Peyer's patch (tissue), 4 donors: ENCODE data around the gene PAQR6.

Experiments
- POLR2A ChIP-seq, 2 donors: fragments of 450-650 bp; IDR thresholded peaks; one replicate each; pipeline ENCODE4 v1.5.1; 2017; ENCODE audit warnings: antibody characterized with exemption in 2 of 2, mild to moderate bottlenecking in 2 of 2, moderate library complexity in 2 of 2
- TF ChIP-seq, protein P1 (sequence below), 6 experiments: fragments of 450-650 bp in 4 of 6; fragments of 200-600 bp in 2 of 6; sonication (generic) in 1 of 6; IDR thresholded peaks; one replicate each; pipeline ENCODE4 v1.5.1; 2017 to 2019; ENCODE audit warnings: antibody characterized with exemption in 6 of 6, mild to moderate bottlenecking in 3 of 6, moderate library complexity in 1 of 6

DNA sequence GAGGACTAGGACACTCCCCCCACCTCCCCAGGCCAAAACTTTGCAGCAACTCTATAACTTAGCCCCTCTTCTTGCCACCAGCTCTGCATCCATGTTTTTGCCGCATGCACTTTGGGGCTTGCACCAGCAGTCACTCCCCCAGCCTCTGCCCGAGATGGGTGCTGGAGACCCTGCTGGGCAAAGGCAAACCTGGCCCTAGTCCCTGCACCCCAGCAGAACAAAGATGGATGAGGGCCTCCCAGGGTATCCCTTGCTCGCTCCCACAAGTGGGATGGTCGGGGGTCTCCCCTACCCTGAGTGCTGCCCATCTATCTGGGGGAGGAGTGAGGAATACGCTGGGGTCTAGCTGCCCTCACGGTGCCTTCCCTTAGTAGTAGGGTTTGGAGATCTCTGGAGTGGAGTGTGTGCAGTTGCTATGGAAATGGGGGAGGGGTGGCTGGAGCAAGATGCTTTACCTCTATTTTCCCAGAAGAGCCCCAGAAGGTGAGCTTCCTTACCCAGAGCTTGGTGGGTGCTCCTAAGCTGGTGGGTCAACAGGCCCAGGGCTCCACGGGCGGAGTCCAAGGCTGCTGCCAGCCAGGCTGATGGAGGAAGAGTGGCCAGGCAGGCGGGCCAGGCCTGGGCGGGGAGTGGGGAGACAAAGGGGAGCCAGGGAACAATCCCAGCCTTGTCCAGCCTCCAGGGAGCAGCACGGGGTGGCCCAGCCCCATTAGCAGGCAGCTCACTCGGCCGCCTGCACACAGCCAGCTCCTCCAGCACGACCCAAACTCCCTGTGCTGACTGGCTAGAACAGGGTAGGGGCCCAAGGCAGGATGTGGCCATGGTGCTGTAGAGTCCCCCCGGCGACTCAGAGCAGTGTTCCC is at the start of gene PAQR6:
- TF ChIP-seq, protein P1, sequence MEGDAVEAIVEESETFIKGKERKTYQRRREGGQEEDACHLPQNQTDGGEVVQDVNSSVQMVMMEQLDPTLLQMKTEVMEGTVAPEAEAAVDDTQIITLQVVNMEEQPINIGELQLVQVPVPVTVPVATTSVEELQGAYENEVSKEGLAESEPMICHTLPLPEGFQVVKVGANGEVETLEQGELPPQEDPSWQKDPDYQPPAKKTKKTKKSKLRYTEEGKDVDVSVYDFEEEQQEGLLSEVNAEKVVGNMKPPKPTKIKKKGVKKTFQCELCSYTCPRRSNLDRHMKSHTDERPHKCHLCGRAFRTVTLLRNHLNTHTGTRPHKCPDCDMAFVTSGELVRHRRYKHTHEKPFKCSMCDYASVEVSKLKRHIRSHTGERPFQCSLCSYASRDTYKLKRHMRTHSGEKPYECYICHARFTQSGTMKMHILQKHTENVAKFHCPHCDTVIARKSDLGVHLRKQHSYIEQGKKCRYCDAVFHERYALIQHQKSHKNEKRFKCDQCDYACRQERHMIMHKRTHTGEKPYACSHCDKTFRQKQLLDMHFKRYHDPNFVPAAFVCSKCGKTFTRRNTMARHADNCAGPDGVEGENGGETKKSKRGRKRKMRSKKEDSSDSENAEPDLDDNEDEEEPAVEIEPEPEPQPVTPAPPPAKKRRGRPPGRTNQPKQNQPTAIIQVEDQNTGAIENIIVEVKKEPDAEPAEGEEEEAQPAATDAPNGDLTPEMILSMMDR (IDR thresholded peaks at IDR 0.05): no peak
- TF ChIP-seq POLR2A (IDR thresholded peaks at IDR 0.05): no peak
